Keratinocyte (primary cell): Measurements from ENCODE around the gene SMPDL3A. TPM values are rescaled to one million over a fixed set of nuclear protein-coding genes. Genes with fewer than 3 reads are reported as not detected.

ENCODE experiments used
- DNase-seq: peaks from one replicate; pipeline ENCODE4 v3.0.0-alpha.2; 2011; ENCODE audit warnings: low read depth, missing footprints, low spot score
- FAIRE-seq: peaks from 2 replicates; lab custom pipeline; 2011; peaks lifted over from hg19 to GRCh38; lab: Jason Lieb, UNC
- H2AFZ ChIP-seq: 2 replicates; pipeline ENCODE4 v1.6.0; 2012; ENCODE audit warnings: low read length, control low read depth, inconsistent platforms; ENCODE audit not compliant: control insufficient read depth
- H3K27ac ChIP-seq: 2 replicates; pipeline ENCODE4 v1.5.1; 2011; ENCODE audit warnings: low read length; ENCODE audit not compliant: control insufficient read depth, insufficient read depth
- H3K27me3 ChIP-seq: 3 replicates; pipeline ENCODE4 v1.6.0; 2011; ENCODE audit warnings: low read length; ENCODE audit not compliant: control insufficient read depth, insufficient read depth; ENCODE audit errors: extremely low read depth
- H3K36me3 ChIP-seq, 2 experiments: 2 replicates in 1 of 2; 3 replicates in 1 of 2; pipeline ENCODE4 v1.5.1; 2011; ENCODE audit warnings: low read length in 2 of 2, mild to moderate bottlenecking in 1 of 2; ENCODE audit not compliant: control insufficient read depth in 2 of 2, insufficient read depth in 2 of 2; ENCODE audit errors: extremely low read depth in 1 of 2
- H3K4me1 ChIP-seq: 3 replicates; pipeline ENCODE4 v1.5.1; 2011; ENCODE audit warnings: low read length; ENCODE audit not compliant: control insufficient read depth, insufficient read depth; ENCODE audit errors: extremely low read depth
- H3K4me2 ChIP-seq: 3 replicates; pipeline ENCODE4 v1.6.0; 2011; ENCODE audit warnings: low read depth, low read length; ENCODE audit not compliant: control insufficient read depth, insufficient read depth; ENCODE audit errors: extremely low read depth
- H3K4me3 ChIP-seq, 3 experiments: fragments of 200-600 bp in 1 of 3; sonication (generic) in 1 of 3; 2 replicates in 2 of 3; 3 replicates in 1 of 3; pipeline ENCODE4 v1.5.1; 2011 to 2016; ENCODE audit warnings: low read length in 3 of 3, mild to moderate bottlenecking in 3 of 3, control low read depth in 2 of 3, inconsistent platforms in 1 of 3, low read depth in 1 of 3, mixed read lengths in 1 of 3, mixed run types in 1 of 3, moderate library complexity in 1 of 3; ENCODE audit not compliant: control insufficient read depth in 2 of 3, insufficient read depth in 2 of 3; ENCODE audit errors: extremely low read depth in 1 of 3
- H3K79me2 ChIP-seq: 2 replicates; pipeline ENCODE4 v1.6.0; 2012; ENCODE audit warnings: low read length; ENCODE audit not compliant: control insufficient read depth, insufficient read depth
- H3K9ac ChIP-seq: 3 replicates; pipeline ENCODE4 v1.6.0; 2011; ENCODE audit warnings: low read length; ENCODE audit not compliant: control insufficient read depth, insufficient read depth; ENCODE audit errors: extremely low read depth
- H3K9me1 ChIP-seq: 3 replicates; pipeline ENCODE4 v1.6.0; 2011; ENCODE audit warnings: low read length; ENCODE audit not compliant: control insufficient read depth, insufficient read depth; ENCODE audit errors: extremely low read depth
- H3K9me3 ChIP-seq: 2 replicates; pipeline ENCODE4 v1.5.1; 2012; ENCODE audit warnings: low read depth, low read length; ENCODE audit not compliant: control insufficient read depth
- H4K20me1 ChIP-seq: 3 replicates; pipeline ENCODE4 v1.6.0; 2011; ENCODE audit warnings: low read length; ENCODE audit not compliant: control insufficient read depth, insufficient read depth; ENCODE audit errors: extremely low read depth
- EZH2 ChIP-seq: IDR thresholded peaks from one replicate; pipeline ENCODE4 v1.6.1; 2012; ENCODE audit warnings: inconsistent platforms, mild to moderate bottlenecking, low read length, moderate library complexity
- dilution Hi-C: fragments of 300-500 bp; cut with MboI; formaldehyde crosslinking; loops from one replicate; pipeline ENCODE4 v1.7.0; 2020; ENCODE audit warnings: low sequenced_read_pairs; ENCODE audit not compliant: extremely low pct_ligation_motif_present
- polyA plus RNA-seq, 5 experiments: library from polyadenylated mRNA; depleted of rRNA in 3 of 5; stranded (reverse) in 3 of 5; stranded (forward) in 1 of 5; unstranded in 1 of 5; fragments of >200 nt; gene quantifications; 1 replicate in 1 of 5; 2 replicates in 3 of 5; 3 replicates in 1 of 5; pipeline versions ENCODE4 v1.2.1 to v1.2.3, GENCODE V29; 2011 to 2012; ENCODE audit warnings: missing spikeins in 2 of 5, low read depth in 1 of 5, low replicate concordance in 1 of 5
- TF ChIP-seq, protein P1 (sequence below), 3 experiments: IDR thresholded peaks in 1 of 3; conservative IDR thresholded peaks in 1 of 3; optimal IDR thresholded peaks in 1 of 3; 2 replicates in 2 of 3; 3 replicates in 1 of 3; pipeline versions ENCODE3 to v1.5.1; 2011; ENCODE audit warnings: low read length in 3 of 3, mild to moderate bottlenecking in 3 of 3, moderate library complexity in 2 of 3, control low read depth in 1 of 3, inconsistent platforms in 1 of 3; ENCODE audit not compliant: insufficient read depth in 2 of 3; ENCODE audit errors: extremely low read depth in 1 of 3

Gene SMPDL3A
- polyA plus RNA-seq, 1 donor (not counting 4 experiments of a cell fraction or from before 2014, with no cell fraction given), result 10.8 TPM

DNA sequence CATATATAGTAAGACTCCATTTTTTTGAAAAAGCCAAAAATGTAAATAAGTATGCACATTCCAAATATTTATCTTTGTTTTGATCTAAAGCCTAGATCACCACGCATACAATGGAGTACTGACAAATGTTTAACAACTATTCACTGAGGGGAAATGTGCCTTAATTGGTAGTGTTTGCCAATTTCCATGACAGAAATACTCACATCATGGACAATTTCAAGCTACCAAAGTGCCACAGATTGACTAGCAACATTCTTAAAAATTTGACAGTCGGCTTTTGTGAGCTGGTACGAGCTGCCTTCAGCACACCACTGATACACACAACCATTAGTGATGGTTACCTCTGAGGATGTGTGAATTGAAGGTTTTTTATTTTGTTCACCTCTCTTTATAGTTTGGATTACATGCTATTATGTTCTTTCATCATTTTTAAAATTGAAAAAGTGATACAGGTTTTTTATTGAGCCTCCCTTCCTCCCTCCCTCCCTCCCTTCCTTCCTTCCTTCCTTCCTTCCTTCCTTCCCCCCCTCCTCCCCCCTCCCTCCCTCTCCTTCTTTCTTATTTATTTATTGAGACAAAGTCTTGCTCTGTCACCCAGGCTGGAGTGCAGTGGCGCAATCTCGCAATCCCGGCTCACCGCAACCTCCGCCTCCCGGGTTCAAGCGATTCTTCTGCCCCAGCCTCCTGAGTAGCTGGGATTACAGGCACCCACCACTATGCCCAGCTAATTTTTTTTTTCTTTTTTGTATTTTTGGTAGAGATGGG, 19.2 kb downstream of the SMPDL3A start:
- Histone ChIP-seq H3K36me3 (no peaks in the 10 kb centered on the region), H4K20me1 (no peaks in the 10 kb centered on the region), H3K27ac (no peak overlapping the region), H3K27me3 (no peaks in the 10 kb centered on the region), H3K4me3 (no peak overlapping the region), H3K9me3 (no peaks in the 10 kb centered on the region), H3K9ac (no peak overlapping the region), H3K4me2 (no peak overlapping the region), H2AFZ (no peak overlapping the region), H3K9me1 (no peaks in the 10 kb centered on the region), H3K4me1 (no peaks in the 10 kb centered on the region), H3K79me2 (no peaks in the 10 kb centered on the region)
- dilution Hi-C loops, result no loop called here
- DNase-seq, result no peak
- TF ChIP-seq, protein P1, sequence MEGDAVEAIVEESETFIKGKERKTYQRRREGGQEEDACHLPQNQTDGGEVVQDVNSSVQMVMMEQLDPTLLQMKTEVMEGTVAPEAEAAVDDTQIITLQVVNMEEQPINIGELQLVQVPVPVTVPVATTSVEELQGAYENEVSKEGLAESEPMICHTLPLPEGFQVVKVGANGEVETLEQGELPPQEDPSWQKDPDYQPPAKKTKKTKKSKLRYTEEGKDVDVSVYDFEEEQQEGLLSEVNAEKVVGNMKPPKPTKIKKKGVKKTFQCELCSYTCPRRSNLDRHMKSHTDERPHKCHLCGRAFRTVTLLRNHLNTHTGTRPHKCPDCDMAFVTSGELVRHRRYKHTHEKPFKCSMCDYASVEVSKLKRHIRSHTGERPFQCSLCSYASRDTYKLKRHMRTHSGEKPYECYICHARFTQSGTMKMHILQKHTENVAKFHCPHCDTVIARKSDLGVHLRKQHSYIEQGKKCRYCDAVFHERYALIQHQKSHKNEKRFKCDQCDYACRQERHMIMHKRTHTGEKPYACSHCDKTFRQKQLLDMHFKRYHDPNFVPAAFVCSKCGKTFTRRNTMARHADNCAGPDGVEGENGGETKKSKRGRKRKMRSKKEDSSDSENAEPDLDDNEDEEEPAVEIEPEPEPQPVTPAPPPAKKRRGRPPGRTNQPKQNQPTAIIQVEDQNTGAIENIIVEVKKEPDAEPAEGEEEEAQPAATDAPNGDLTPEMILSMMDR (optimal IDR thresholded peaks at IDR 0.05 in 1 of 3, IDR thresholded peaks at IDR 0.05 in 1 of 3, conservative IDR thresholded peaks at IDR 0.05 in 1 of 3; ENCODE audit: extremely low read depth in 1 of 3, insufficient read depth in 2 of 3, low read length in 3 of 3), result no peak
- no peak for TF ChIP-seq EZH2
- no peak for FAIRE-seq

DNA sequence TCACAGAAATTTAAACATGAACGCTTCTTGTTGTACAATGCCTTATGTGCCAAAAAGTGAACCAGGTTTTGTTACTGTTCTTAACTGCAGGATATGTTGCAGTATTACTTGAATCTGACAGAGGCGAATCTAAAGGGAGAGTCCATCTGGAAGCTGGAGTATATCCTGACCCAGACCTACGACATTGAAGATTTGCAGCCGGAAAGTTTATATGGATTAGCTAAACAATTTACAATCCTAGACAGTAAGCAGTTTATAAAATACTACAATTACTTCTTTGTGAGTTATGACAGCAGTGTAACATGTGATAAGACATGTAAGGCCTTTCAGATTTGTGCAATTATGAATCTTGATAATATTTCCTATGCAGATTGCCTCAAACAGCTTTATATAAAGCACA, 19.9 kb downstream of the SMPDL3A start:
- no peaks in the 10 kb centered on the region for H3K36me3 ChIP-seq
- no peaks in the 10 kb centered on the region for H3K4me1 ChIP-seq
- no peak overlapping the region for H2AFZ ChIP-seq
- DNase-seq, result no peak
- no peaks in the 10 kb centered on the region for H3K27me3 ChIP-seq
- H4K20me1 ChIP-seq, result no peaks in the 10 kb centered on the region
- dilution Hi-C loops, result no loop called here
- H3K4me2 ChIP-seq, result no peak overlapping the region
- H3K9ac ChIP-seq, result no peak overlapping the region
- TF ChIP-seq, protein P1 (optimal IDR thresholded peaks at IDR 0.05 in 1 of 3, IDR thresholded peaks at IDR 0.05 in 1 of 3, conservative IDR thresholded peaks at IDR 0.05 in 1 of 3; ENCODE audit: extremely low read depth in 1 of 3, insufficient read depth in 2 of 3, low read length in 3 of 3), result no peak
- TF ChIP-seq EZH2, result no peak
- no peak for FAIRE-seq
- H3K27ac ChIP-seq, result no peak overlapping the region
- H3K4me3 ChIP-seq, result no peak overlapping the region
- no peaks in the 10 kb centered on the region for H3K79me2 ChIP-seq
- H3K9me1 ChIP-seq, result no peaks in the 10 kb centered on the region
- no peaks in the 10 kb centered on the region for H3K9me3 ChIP-seq
